ENCODE measurements around the gene NCR2. TPM values are rescaled to one million over a fixed set of nuclear protein-coding genes. Genes with fewer than 3 reads are reported as not detected.

NCR2 gene
- total and polyA plus RNA-seq, 8 donors, result not detected

DNA sequence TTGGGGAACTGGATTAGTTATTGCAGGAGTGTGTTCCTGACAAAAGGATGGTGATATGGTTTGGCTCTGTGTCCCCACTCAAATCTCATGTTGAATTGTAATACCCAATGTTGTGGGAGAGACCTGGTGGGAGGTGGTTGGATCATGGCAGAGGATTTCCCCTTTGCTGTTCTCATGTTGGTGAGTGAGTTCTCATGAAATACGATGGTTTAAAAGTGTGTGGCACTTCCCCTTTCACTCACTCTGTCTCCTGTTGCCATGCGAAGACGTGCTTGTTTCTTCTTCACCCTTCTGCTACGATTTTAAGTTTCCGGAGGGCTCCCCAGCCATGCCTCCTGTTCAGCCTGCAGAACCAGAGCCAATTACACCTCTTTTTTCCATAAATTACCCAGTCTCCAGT is 32.8 kb upstream of the NCR2 start:
- peak overlapping the region in 1 of 2 donors; percentile 45 for H3K27ac ChIP-seq
- peaks cover 0 to 16% of the 10 kb centered on the region in 2 donors for H3K4me1 ChIP-seq
- H3K36me3 ChIP-seq, result no peaks in the 10 kb centered on the region
- no peaks in the 10 kb centered on the region for H3K27me3 ChIP-seq
- intact Hi-C loops (cut with DNase I), result no loop called here
- H3K9me3 ChIP-seq, result no peaks in the 10 kb centered on the region
- no peak overlapping the region for H3K4me3 ChIP-seq
- DNase-seq (no peak), ATAC-seq (peak; percentile 22)
- TF ChIP-seq, protein P1, sequence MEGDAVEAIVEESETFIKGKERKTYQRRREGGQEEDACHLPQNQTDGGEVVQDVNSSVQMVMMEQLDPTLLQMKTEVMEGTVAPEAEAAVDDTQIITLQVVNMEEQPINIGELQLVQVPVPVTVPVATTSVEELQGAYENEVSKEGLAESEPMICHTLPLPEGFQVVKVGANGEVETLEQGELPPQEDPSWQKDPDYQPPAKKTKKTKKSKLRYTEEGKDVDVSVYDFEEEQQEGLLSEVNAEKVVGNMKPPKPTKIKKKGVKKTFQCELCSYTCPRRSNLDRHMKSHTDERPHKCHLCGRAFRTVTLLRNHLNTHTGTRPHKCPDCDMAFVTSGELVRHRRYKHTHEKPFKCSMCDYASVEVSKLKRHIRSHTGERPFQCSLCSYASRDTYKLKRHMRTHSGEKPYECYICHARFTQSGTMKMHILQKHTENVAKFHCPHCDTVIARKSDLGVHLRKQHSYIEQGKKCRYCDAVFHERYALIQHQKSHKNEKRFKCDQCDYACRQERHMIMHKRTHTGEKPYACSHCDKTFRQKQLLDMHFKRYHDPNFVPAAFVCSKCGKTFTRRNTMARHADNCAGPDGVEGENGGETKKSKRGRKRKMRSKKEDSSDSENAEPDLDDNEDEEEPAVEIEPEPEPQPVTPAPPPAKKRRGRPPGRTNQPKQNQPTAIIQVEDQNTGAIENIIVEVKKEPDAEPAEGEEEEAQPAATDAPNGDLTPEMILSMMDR (IDR thresholded peaks at IDR 0.05), result no peak

DNA sequence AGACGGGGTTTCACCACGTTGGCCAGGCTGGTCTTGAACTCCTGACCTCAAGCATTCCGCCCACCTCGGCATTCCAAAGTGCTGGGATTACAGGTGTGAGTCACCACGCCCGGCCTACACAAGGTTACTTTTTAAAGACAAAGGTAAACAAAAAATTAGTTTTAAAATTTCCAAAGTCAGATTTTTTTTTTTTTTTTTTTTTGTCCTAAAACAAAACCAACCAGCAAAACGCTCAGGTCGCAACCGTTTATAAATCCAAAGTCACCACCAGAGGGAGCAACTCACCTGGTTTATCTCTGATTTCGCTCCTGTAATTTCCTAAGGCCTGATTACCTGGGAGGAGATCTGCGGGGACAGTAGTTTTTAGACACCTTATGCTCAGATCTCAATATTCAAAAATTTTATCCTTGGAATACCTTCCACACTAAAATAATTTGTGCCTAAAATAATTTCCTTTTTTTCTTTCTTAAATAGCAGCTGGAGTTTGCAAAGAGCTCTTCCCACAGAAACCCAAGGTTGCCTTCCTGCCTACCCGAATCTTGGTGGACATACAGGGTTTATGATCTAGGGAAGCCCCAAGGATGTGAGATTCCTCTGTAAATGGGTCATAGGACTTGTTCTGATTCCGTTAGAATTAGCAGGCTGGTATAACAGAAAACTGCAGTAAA is 29.1 kb upstream of the NCR2 start:
- peak; percentile 84 for ATAC-seq
- no peak overlapping the region for H3K27ac ChIP-seq
- TF ChIP-seq, protein P1 (IDR thresholded peaks at IDR 0.05), result peak; percentile 57 to 69
- no peak overlapping the region for H3K4me3 ChIP-seq
- peaks cover 0 to 4% of the 10 kb centered on the region in 2 donors for H3K27me3 ChIP-seq
- intact Hi-C loops (cut with DNase I), result no loop called here
- DNase-seq, result peak in 1 of 4 donors; percentile 62
- H3K4me1 ChIP-seq, result peaks cover 0 to 16% of the 10 kb centered on the region in 2 donors
- H3K9me3 ChIP-seq, result no peaks in the 10 kb centered on the region
- no peaks in the 10 kb centered on the region for H3K36me3 ChIP-seq

DNA sequence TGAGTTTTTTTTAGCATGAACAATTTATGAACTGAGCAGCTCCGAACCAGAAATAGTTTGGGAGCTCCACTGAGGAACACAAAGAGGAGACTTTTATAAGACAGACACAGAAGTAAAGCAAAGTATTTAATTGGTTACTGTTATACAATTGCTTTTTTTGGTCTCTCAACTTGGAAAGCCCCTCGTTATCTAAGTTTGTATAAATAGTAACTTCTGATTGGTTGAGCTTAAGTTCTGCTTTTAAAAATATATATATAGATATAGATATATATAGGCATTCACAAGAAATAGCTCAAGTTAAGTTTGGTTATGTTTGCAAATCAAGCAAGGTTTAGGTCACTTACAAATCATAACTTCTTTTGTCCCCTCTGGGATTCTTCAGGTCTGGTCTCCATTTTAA is 20.2 kb upstream of the NCR2 start:
- no peaks in the 10 kb centered on the region for H3K9me3 ChIP-seq
- TF ChIP-seq, protein P1 (IDR thresholded peaks at IDR 0.05), result no peak
- peaks cover 9 to 41% of the 10 kb centered on the region in 2 donors for H3K27me3 ChIP-seq
- no peak overlapping the region for H3K4me3 ChIP-seq
- no peak for DNase-seq
- peaks cover 4 to 14% of the 10 kb centered on the region in 2 donors for H3K4me1 ChIP-seq
- no peak overlapping the region for H3K27ac ChIP-seq
- intact Hi-C loops (cut with DNase I), result no loop called here
- ATAC-seq, result no peak
- H3K36me3 ChIP-seq, result no peaks in the 10 kb centered on the region

DNA sequence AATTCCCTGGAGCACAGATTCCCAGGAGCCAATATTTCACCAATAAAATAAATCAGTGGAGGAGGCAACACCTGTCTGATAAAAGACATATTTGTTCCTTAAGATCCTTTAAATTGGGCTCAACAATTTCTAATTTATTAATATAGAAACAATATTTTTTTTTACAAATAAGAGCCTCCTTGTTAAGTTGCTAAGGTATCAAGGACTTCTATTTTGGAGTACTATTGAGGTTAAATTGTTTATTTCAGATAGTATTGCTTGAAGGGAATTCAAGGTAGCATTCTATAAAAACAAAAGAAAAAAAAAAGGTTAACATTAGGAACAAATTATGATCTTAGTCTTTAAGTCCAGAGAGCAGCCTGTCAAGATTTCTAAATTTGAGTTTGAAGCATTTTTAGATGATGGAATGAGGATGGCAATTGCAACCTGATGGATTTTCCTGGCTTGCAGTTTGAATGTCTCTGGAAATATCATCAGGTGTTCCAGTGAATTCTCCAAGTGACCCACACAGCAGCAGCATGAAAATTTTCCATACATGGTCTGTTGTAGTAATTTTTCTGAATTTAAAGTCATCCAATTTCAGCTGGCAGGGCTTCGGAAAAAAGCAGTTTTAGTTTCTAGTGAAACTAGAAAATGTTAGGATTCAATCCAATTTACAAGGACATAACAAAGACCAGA is 19.3 kb upstream of the NCR2 start:
- Histone ChIP-seq H3K27ac (no peak overlapping the region), H3K4me3 (no peak overlapping the region), H3K27me3 (peaks cover 9 to 37% of the 10 kb centered on the region in 2 donors), H3K9me3 (no peaks in the 10 kb centered on the region), H3K36me3 (no peaks in the 10 kb centered on the region), H3K4me1 (peaks cover 4 to 14% of the 10 kb centered on the region in 2 donors)
- TF ChIP-seq, protein P1 (IDR thresholded peaks at IDR 0.05), result no peak
- no peak for ATAC-seq
- DNase-seq, result no peak
- intact Hi-C loops (cut with DNase I), result no loop called here

DNA sequence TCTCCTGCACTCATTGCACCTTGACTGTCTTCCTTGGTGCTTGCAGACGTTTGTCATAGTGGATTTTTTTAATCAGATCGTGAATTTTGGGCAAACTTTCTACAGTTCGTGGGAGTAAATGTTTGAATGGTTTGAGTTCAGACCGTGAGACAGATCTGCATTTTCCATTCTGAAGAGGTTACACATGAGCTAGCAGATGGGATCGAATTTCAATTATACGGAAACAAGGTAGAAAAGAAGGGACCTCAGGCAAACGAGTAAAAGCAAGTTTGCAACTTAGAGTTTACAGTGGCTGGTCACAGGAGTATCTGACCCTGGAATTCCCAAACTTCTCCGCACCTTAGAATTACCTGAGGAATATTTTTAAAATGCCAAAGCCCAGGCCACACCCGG is 17.2 kb upstream of the NCR2 start:
- no peak overlapping the region for H3K27ac ChIP-seq
- H3K4me3 ChIP-seq, result peak overlapping the region in 1 of 2 donors; percentile 11
- peaks cover 9 to 32% of the 10 kb centered on the region in 2 donors for H3K27me3 ChIP-seq
- ATAC-seq, result no peak
- intact Hi-C loops (cut with DNase I), result no loop called here
- no peaks in the 10 kb centered on the region for H3K36me3 ChIP-seq
- TF ChIP-seq, protein P1 (IDR thresholded peaks at IDR 0.05), result no peak
- peak in 1 of 4 donors; percentile 2 for DNase-seq
- H3K9me3 ChIP-seq, result no peaks in the 10 kb centered on the region
- peaks cover 4 to 14% of the 10 kb centered on the region in 2 donors for H3K4me1 ChIP-seq
